Lower leg skin (tissue), 4 donors: ENCODE data around the gene C6. TPM values are rescaled to one million over a fixed set of nuclear protein-coding genes. Genes with fewer than 3 reads are reported as not detected.

Experiments
- DNase-seq, 2 donors: peaks; one replicate each; pipeline ENCODE4 v3.0.0-alpha.2; 2019; ENCODE audit warnings: low spot score in 2 of 2
- H3K4me3 ChIP-seq: fragments of 200-600 bp; sonication (generic); 2 replicates; pipeline ENCODE4 v1.5.1; 2017; ENCODE audit warnings: mild to moderate bottlenecking, low read depth; ENCODE audit not compliant: poor library complexity, severe bottlenecking
- POLR2A ChIP-seq, 2 donors: fragments of 450-650 bp; IDR thresholded peaks; one replicate each; pipeline ENCODE4 v1.6.1; 2016 to 2017; ENCODE audit warnings: antibody characterized with exemption in 2 of 2, mild to moderate bottlenecking in 1 of 2, moderate library complexity in 1 of 2
- WGBS, 2 donors: methylation state at CpG; one replicate each; pipeline ENCODE4 v1.1.5; 2018; 5-methylcytosine and 5-hydroxymethylcytosine counted together
- intact Hi-C: fragments of 100-400 bp; cut with DNase I; formaldehyde crosslinking; loops from one replicate; pipeline ENCODE4 v1.15.0; 2023; ENCODE audit warnings: low total_unique reads
- total RNA-seq, 4 donors: library from RNA; depleted of rRNA; stranded (reverse); fragments of >200 nt; gene quantifications; one replicate each; pipeline ENCODE4 v1.1.0, GENCODE V29; 2016
- TF ChIP-seq, protein P1 (sequence below), 3 donors: fragments of 450-650 bp; IDR thresholded peaks; one replicate each; pipeline ENCODE4 v1.5.1; 2016; ENCODE audit warnings: antibody characterized with exemption in 3 of 3, mild to moderate bottlenecking in 3 of 3, moderate library complexity in 2 of 3

The C6 gene
- total RNA-seq, 4 donors from 2014 or later = 0.27 to 3.6 (median 2.2) TPM

DNA sequence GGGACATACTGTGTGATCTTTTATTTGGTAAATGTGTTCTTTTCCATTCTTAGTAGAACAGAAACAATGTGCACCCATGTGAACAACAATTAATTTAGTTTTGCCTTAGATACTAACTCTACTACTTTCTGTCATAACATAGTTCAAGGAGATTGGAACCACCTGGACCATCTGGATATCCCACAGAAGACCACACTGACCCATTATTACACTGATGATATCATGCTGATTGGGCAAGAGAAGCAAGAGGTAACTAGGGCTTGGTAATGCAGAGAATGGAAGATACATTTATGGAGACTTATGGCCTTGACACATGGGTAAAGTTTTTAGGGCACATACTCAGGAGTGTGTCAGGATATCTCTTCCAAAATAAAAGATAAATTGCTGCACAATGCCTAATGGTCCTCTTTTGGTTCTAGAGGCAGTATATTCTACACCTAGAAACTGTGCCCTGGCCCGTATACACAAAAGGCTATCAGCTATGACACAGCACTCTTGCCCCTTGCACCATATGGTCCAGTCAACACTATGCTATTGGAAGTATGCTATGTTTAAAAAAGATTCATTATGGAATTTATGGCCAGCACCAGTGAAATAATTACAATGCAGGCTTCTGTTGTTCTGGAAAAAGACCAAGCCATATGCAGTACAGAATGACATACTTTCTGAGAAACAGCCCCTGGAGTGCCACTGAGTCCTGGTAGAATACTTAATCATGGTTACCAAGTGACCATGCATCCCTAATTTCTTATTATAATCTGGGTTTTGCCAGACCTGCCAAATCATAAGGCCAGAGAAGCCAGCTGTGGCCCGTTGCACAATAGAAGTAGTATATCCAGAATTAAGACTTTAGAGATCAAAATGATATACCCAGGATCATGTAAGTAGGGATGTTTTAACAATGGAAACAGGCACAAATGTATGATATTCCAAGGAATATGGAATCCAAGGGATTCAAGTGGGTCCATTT, 100.6 kb downstream of the C6 start:
- no peak for TF ChIP-seq POLR2A (IDR thresholded peaks at IDR 0.05)
- TF ChIP-seq, protein P1, sequence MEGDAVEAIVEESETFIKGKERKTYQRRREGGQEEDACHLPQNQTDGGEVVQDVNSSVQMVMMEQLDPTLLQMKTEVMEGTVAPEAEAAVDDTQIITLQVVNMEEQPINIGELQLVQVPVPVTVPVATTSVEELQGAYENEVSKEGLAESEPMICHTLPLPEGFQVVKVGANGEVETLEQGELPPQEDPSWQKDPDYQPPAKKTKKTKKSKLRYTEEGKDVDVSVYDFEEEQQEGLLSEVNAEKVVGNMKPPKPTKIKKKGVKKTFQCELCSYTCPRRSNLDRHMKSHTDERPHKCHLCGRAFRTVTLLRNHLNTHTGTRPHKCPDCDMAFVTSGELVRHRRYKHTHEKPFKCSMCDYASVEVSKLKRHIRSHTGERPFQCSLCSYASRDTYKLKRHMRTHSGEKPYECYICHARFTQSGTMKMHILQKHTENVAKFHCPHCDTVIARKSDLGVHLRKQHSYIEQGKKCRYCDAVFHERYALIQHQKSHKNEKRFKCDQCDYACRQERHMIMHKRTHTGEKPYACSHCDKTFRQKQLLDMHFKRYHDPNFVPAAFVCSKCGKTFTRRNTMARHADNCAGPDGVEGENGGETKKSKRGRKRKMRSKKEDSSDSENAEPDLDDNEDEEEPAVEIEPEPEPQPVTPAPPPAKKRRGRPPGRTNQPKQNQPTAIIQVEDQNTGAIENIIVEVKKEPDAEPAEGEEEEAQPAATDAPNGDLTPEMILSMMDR (IDR thresholded peaks at IDR 0.05) = no peak
- intact Hi-C loops = no loop called here
- no peak for DNase-seq
- no peak overlapping the region for H3K4me3 ChIP-seq
- 67 to 74% methylated on average over 2 of the region's 2 CpGs for WGBS, 2 donors

DNA sequence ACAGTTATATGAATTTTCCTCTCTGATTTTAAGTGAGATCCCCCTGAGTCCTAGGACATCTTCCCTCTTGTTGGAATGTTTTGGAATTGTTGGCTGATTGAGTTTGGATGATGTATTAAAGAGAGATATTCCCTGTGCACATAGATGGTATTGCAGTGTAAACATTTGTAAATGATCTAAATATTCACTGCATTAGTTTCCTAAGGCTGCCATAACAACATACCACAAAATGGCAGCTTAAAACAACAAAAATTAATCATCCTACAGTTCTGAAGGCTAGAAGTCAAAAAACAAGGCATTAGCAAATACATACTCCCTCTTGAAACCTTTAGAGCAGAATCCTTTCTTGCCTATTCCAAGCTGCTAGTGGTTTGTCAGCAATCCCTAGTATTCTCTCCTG, 104.1 kb downstream of the C6 start:
- DNase-seq = no peak

DNA sequence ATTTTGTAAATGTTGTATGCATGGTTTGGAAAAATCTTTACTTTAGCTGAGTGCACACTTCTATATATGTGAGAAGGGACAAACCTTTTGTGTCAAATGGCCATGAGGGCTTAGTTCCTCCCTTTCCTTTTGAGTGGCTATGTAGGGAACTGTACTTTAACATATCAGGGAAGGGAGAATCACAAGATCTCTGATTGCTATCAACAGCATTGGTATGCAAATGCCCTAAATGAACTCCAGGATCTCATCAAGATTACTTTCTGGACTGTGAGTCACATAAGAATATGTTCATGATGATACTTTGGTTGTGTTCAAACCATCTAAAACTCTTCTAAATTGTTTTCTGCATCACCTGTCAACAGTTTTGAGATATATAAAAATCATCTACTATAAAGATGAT, 111.0 kb downstream of the C6 start:
- TF ChIP-seq, protein P1 (IDR thresholded peaks at IDR 0.05) = no peak
- TF ChIP-seq POLR2A (IDR thresholded peaks at IDR 0.05) = no peak
- H3K4me3 ChIP-seq = no peak overlapping the region
- intact Hi-C loops = no loop called here
- no peak for DNase-seq

More for the DNA sequence above, 104.1 kb downstream of the C6 start:
- TF ChIP-seq, protein P1 (IDR thresholded peaks at IDR 0.05) = no peak
- no peak overlapping the region for H3K4me3 ChIP-seq
- intact Hi-C loops = no loop called here

DNA sequence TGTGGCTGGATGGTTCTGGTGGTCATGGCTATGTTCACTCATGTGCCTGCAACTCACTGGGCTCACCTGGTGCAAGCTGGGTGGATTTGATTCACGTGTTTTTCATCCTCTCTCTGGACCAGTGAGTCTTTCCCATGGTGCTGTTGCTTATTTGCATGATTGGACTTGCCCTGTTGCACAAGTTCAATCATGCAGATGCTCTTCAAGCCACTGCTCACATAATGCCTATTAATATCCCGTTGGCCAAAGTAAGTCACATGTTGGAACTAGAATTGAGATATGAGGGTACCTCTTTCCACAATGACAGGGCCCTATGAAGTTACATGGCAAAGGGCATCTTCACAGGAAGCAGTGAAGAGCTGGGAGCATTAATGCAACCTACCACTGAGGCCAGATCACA, 115.7 kb downstream of the C6 start:
- 33 to 36% methylated on average over 2 of the region's 2 CpGs for WGBS, 2 donors
- H3K4me3 ChIP-seq = no peak overlapping the region
- intact Hi-C loops = loop anchor here (5.0 kb wide), 1 partner anchor 420 kb away; no protein-coding TSS in a partner anchor
- TF ChIP-seq, protein P1 (IDR thresholded peaks at IDR 0.05) = no peak
- no peak for TF ChIP-seq POLR2A (IDR thresholded peaks at IDR 0.05)
- no peak for DNase-seq

DNA sequence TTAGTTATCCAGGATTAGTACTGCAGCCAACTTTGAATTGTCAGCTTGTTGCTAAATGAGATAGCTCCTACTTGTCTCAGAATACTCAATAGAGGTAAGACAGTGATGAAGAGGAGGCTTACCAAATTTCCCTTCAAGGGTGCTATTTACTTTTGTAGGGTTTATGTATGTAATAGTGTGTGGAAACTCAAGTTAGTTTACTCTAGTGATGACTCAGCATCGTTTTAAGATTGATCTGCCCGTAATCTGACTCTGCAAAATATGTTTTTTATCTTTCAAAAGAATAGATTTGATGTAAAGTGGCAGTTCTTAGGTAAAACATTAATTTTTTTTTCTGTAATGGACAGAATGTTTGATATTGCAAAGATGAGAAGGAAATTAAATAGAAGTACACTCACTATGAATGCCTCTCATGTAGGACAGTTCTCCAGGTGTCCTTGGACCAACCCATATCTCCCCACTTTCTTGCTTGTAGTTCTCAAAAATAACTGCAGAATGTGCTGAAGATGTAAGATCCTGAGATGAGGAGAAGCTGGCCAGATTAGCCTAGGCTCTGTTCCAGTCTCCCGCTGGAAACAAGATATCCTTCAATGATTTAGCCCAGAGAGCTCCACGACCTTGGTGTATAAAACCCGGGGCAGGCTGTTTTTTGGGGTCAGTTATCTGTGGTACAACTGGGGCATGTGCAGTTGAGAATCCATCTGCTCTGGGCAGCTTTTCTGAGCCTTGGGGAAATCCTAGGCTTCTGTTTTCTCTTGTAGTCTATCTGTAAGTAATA, 117.8 kb downstream of the C6 start:
- intact Hi-C loops = loop anchor here (5.0 kb wide), 1 partner anchor 422 kb away; no protein-coding TSS in a partner anchor
- TF ChIP-seq POLR2A (IDR thresholded peaks at IDR 0.05) = no peak
- TF ChIP-seq, protein P1 (IDR thresholded peaks at IDR 0.05) = no peak
- no peak for DNase-seq
- no peak overlapping the region for H3K4me3 ChIP-seq
- WGBS, 2 donors = 81 to 87% methylated on average over 5 of the region's 5 CpGs
